SKM-1 treated with dmso at 0.1 percent for 144 hours (cell line): ENCODE results near the gene FGG.

Experiments
- DNase-seq: peaks from one replicate; lab custom pipeline; 2025; ENCODE audit not compliant: unreplicated experiment; lab: John Stamatoyannopoulos, UW

The FGG gene

GRCh38 chr4:154586296-154587033 is 26.0 kb downstream of the FGG start:
- DNase-seq: no peak

DNA sequence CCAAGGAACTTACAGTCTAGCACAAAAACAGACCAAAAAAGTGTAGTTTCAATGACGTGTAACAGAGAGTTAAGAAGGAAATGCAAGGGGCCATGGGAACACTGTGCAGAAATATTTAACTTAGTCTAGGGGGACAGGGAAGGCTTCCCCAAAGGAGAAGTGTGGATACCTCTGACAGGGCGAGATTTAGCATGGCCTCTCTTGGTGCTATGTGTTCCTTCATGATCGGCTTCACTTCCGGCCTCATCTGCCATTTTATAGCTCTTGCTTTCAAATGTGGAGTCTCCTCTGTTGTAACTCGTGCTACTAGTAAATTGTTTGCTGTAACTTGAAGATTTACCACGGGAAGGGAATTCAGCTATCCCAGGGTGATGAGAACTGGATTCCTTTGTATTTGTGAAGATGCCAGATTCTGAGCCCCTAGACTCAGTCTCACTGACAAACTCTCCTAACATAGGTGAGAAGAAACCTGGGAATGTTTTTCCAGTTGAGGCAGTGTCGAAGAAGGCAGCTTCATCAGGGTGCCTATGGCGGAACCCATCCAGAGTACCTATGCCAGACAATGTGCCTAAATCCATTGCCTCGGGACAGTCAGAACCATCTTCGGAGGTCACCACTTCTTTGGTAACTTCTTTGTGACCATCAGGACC is 27.0 kb downstream of the FGG start:
- DNase-seq: no peak

- no peak for DNase-seq
These were observed 28.2 kb downstream of the FGG start for GRCh38 chr4:154584259-154584658.

DNA sequence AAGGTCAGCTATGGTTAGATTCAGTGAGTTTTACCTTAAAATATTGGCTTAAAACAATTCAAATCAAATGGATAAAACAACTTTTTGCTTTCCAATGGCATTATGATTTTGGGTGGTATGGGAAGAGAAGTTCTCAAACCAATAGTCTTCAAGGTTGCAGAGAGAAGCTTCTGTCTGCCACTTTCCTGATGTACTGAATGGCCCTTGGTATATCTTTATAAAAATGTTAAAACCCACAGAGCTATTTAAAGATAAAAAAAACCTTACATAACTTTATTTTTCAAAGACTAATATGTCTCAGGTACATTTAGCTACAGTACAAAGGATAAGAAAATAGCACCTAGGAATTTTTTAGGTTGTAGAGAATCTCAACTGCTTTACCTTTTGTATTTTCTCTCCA is 28.8 kb downstream of the FGG start:
- DNase-seq: no peak

DNA sequence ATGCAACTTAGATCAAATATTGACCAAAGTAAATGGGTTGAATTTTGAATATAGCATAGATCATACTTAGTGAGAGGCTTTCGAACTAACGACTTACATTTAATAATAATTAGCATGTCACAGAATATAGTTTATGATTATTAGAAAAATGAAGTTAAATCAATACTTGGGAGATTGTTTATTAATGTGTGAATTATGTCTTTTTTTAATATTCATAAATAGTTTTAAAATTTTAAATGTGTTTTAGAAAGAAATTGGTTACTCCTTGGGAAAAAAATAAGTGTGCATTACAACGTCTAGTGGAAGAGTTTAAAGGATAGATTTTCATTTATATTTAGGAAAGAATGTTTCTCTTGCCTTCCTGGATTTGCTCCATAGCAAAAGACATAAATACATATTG is 29.2 kb downstream of the FGG start:
- no peak for DNase-seq

DNA sequence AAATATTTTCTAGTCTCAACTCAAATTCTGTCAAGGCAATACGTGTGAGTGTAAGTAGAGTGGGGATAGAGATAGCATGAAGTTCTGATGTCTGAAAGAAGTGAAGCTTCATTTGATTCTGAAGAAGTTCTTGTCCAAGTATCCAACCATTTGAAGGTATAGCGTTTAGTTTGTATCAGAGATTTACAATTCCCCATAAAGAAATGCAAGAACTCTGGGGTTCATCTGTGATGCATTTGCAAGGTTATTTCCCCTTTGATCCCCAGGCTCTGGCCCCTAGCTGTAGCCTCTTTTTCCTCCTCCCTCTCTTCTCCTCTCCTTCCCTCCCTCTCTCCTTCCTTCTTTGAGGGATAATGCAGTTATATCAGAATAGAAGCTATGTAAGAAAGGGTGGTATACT is 29.7 kb downstream of the FGG start:
- no peak for DNase-seq

DNA sequence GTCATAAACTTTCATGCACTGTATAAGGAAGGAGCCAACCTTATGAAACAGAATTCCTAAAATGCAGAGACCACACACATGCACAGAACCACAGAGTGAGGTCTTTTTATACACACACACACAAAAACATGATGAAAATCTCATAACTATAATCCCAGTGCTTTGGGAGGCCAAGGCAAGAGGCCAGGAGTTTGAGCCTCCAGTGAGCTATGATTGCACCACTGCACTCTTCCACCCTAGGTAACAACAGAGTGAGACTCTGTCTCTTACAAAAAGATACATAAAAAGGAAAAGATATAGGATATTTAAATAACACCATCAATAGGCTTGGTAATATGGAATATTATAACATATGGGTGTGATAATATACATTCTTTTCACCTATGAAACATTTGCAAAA is 32.5 kb downstream of the FGG start:
- DNase-seq: no peak

- DNase-seq: no peak
These were observed 33.5 kb downstream of the FGG start for GRCh38 chr4:154578919-154579318.

GRCh38 chr4:154577324-154577723 is 35.1 kb downstream of the FGG start:
- DNase-seq: no peak

- DNase-seq: no peak
These were observed 38.1 kb downstream of the FGG start for GRCh38 chr4:154574311-154574710.

- no peak for DNase-seq
These were observed 39.1 kb downstream of the FGG start for GRCh38 chr4:154573190-154573870.

DNA sequence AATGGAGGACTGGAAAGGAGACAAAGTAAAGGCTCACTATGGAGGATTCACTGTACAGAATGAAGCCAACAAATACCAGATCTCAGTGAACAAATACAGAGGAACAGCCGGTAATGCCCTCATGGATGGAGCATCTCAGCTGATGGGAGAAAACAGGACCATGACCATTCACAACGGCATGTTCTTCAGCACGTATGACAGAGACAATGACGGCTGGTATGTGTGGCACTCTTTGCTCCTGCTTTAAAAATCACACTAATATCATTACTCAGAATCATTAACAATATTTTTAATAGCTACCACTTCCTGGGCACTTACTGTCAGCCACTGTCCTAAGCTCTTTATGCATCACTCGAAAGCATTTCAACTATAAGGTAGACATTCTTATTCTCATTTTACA is 42.9 kb downstream of the FGG start:
- DNase-seq: no peak

DNA sequence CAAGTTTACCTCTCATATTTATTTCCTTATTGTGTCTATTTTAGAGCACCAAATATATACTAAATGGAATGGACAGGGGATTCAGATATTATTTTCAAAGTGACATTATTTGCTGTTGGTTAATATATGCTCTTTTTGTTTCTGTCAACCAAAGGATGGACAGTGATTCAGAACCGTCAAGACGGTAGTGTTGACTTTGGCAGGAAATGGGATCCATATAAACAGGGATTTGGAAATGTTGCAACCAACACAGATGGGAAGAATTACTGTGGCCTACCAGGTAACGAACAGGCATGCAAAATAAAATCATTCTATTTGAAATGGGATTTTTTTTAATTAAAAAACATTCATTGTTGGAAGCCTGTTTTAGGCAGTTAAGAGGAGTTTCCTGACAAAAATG is 43.4 kb downstream of the FGG start:
- DNase-seq: no peak

DNA sequence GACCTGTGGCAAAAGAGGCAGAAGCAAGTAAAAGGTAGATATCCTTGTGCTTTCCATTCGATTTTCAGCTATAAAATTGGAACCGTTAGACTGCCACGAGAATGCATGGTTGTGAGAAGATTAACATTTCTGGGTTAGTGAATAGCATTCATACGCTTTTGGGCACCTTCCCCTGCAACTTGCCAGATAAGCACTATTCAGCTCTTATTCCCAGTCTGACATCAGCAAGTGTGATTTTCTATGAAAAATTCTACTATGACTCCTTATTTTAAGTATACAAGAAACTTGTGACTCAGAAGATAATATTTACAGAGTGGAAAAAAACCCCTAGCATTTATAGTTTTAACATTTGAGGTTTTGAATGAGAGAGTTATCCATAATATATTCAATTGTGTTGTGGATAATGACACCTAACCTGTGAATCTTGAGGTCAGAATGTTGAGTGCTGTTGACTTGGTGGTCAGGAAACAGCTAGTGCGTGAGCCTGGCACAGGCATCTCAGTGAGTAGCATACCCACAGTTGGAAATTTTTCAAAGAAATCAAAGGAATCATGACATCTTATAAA is 45.7 kb downstream of the FGG start:
- DNase-seq: no peak

- no peak for DNase-seq
These were observed 46.8 kb downstream of the FGG start for GRCh38 chr4:154565704-154566103.

DNA sequence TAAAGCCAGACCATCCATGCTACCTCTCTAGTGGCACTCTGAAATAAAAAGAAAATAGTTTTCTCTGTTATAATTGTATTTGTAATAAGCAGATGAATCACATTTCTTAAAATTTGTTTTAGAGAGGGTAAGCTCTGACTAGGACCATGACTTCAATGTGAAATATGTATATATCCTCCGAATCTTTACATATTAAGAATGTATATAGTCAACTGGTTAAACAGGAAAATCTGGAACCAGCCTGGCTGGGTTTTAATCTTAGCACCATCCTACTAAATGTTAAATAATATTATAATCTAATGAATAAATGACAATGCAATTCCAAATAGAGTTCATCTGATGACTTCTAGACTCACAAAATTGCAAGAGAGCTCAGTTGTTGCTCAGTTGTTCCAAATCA is 48.1 kb downstream of the FGG start:
- no peak for DNase-seq

GRCh38 chr4:154562697-154563254 is 49.7 kb downstream of the FGG start, which contains the start of gene FGB:
Gene FGB, plus strand, starts transcription at chr4:154563011. Its CDS starts 8 bp downstream, at chr4:154563019.
- no peak for DNase-seq

DNA sequence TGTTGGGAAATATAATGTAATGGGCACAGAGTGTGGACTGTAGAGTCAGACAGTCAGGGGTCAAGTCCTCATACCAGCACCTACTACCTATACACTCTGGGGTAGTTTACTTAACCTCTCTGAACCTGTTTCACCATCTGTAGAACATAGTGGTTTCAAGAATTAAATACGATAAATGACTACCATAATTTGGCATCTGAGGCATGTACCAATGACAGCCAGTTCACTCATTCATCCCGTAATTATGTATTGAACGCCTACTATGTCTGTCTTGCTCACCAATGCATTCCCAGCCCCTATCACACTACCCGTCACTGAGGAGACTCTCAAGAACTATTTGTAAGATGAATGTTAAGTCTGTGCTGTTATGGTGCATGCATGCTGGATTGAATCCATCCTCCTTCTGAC is 51.6 kb downstream of the FGG start:
- no peak for DNase-seq

GRCh38 chr4:154560419-154560801 is 52.0 kb downstream of the FGG start:
- no peak for DNase-seq

DNA sequence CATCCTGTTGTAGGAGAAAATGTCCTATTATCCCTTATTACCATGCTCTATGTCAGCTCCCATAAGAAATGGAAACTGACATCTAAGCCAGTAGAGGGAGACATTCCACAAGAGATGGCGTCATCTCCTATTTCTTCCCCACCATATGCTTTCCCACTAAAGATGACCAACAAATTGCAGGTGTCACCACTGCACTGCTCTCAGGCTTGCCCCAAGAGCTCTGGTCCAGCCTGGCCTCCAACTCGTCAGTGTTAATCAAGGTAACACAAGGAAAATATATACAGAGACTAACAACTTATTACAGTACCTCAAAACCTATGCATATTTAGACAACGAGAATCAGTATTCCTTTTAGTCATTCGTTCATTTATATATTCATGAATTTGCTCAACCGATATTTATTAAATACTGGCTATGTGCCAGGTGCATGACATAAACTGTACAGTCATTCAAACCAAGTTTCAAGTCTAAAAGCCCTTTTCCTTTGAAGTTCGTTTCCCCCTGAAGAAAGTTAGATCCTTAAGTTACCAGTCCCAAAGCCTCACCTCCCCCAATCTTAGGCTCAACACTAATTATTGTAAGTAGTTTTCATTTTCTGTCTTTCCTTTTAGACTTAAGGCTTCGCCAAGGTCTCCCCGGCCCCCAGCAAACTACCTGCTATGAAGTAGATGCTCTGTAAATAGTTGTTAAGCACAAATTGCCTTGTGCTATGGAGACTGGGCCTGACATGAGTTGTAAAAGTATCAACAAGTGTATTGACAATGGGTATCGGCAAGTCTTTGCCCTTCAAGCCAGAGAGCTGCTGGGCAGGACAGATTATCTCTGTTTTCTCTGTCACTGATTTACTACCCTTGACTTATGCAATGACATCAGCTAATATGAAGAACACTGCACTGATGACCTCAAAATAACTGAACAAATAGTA is 52.7 kb downstream of the FGG start:
- DNase-seq: peak; percentile 33

- no peak for DNase-seq
These were observed 53.3 kb downstream of the FGG start for GRCh38 chr4:154559141-154559493.
